ENCODE data around the gene ADARB1.

GRCh38 chr21:45115141-45115540 lies 40.8 kb downstream of the ADARB1 start:
- no peak for TF ChIP-seq CTCF (conservative IDR thresholded peaks at IDR 0.05; ENCODE audit: low read depth, low read length)
- TF ChIP-seq POLR2A (IDR thresholded peaks at IDR 0.05; ENCODE audit: low read depth, low read length), result no peak
- no peak for TF ChIP-seq CEBPB (IDR thresholded peaks at IDR 0.05; ENCODE audit: low read depth, low read length)
- no peak for TF ChIP-seq RCOR1 (IDR thresholded peaks at IDR 0.05; ENCODE audit: insufficient replicate concordance, low read length)
- no peak for TF ChIP-seq RFX5 (IDR thresholded peaks at IDR 0.05; ENCODE audit: low read depth, low read length)

All from IMR-90 (cell line).